K562 (cell line): Measurements from ENCODE around the gene ARFGEF2. TPM values are rescaled to one million over a fixed set of nuclear protein-coding genes. Genes with fewer than 3 reads are reported as not detected.

Source experiments
- ATF1 ChIP-seq, 2 experiments: fragments of 450-650 bp in 1 of 2; IDR thresholded peaks; 2 replicates each; pipeline ENCODE4 v1.6.1; 2016; ENCODE audit warnings: missing compliant biosample characterization in 1 of 2, missing genetic modification characterization in 1 of 2
- BDP1 ChIP-seq: IDR thresholded peaks from 3 replicates; pipeline ENCODE4 v1.6.1; 2011; ENCODE audit not compliant: insufficient read length, insufficient read depth
- ESRRA ChIP-seq: fragments of 450-650 bp; IDR thresholded peaks from 2 replicates; pipeline ENCODE4 v1.6.1; 2014; ENCODE audit warnings: low read depth, mild to moderate bottlenecking, moderate library complexity, borderline replicate concordance
- ETS2 ChIP-seq: IDR thresholded peaks from 2 replicates; pipeline ENCODE4 v1.6.1; 2016; ENCODE audit warnings: borderline replicate concordance, missing genetic modification characterization, mild to moderate bottlenecking, moderate library complexity, missing compliant biosample characterization; ENCODE audit not compliant: poor library complexity, severe bottlenecking
- FOXA1 ChIP-seq: fragments of 450-650 bp; IDR thresholded peaks from 2 replicates; pipeline ENCODE4 v1.6.1; 2016; ENCODE audit warnings: mild to moderate bottlenecking, borderline replicate concordance
- HCFC1 ChIP-seq: IDR thresholded peaks from 2 replicates; pipeline ENCODE4 v1.6.1; 2012; ENCODE audit warnings: low read depth, low read length, improper control_type of control experiment
- NFYB ChIP-seq: IDR thresholded peaks from 2 replicates; pipeline ENCODE4 v1.6.1; 2011; ENCODE audit warnings: mild to moderate bottlenecking, moderate library complexity; ENCODE audit not compliant: insufficient read length; ENCODE audit errors: extremely low read depth
- POLR2G ChIP-seq: fragments of 200-400 bp; formaldehyde crosslinking; IDR thresholded peaks from 2 replicates; pipeline ENCODE4 v1.6.1; 2017; ENCODE audit warnings: low read depth, mild to moderate bottlenecking, antibody characterized with exemption, low read length, moderate library complexity
- TEAD4 ChIP-seq, 2 experiments: sonication (generic) in 1 of 2; formaldehyde crosslinking in 1 of 2; IDR thresholded peaks; 2 replicates each; pipeline versions ENCODE4 v1.6.1 to v1.8.0; 2012 to 2022; ENCODE audit warnings: borderline replicate concordance in 1 of 2, inconsistent platforms in 1 of 2, low read length in 1 of 2, mild to moderate bottlenecking in 1 of 2, missing genetic modification reagents in 1 of 2
- ZNF165 ChIP-seq: fragments of 250-450 bp; sonication (Bioruptor Pico); IDR thresholded peaks from 2 replicates; pipeline ENCODE4 v1.4.0; 2020; ENCODE audit warnings: borderline replicate concordance
- ZNF232 ChIP-seq: sonication (generic); formaldehyde crosslinking; IDR thresholded peaks from 2 replicates; pipeline ENCODE4 v1.8.0; 2022; ENCODE audit warnings: mild to moderate bottlenecking, missing genetic modification reagents
- ZNF57 ChIP-seq: fragments of 450-650 bp; formaldehyde crosslinking; IDR thresholded peaks from 2 replicates; pipeline ENCODE4 v1.4.0; 2020; ENCODE audit warnings: mild to moderate bottlenecking, moderate library complexity
- polyA plus RNA-seq, 8 experiments: library from polyadenylated mRNA; depleted of rRNA in 4 of 8; stranded (reverse) in 5 of 8; unstranded in 3 of 8; fragments of >200 nt; fragmentation: Nextera tagmentation in 2 of 8; fragmentation: Illumina TruSeq in 1 of 8; extraction: Ambion mirVana in 2 of 8; extraction: Trizol in 1 of 8; gene quantifications; 2 replicates each; pipeline versions ENCODE4 v1.2.1 to v1.2.3, GENCODE V29; 2011 to 2014; ENCODE audit warnings: inconsistent platforms in 1 of 8, missing spikeins in 1 of 8
- total RNA-seq, 7 experiments: library from RNA; depleted of rRNA in 6 of 7; stranded (reverse); fragments of >200 nt in 6 of 7; fragmentation: Illumina TruSeq in 2 of 7; extraction: Trizol in 2 of 7; gene quantifications; 2 replicates each; pipeline versions ENCODE4 v1.2.1 to v1.2.3, GENCODE V29; 2011 to 2021; ENCODE audit warnings: low replicate concordance in 1 of 7
- TF ChIP-seq, protein P1 (sequence below): fragments of 250-450 bp; sonication (Bioruptor Pico); IDR thresholded peaks from 2 replicates; pipeline ENCODE4 v1.5.0; 2020; ENCODE audit warnings: mild to moderate bottlenecking, borderline replicate concordance
- TF ChIP-seq, protein P2 (sequence below): fragments of 250-450 bp; sonication (Bioruptor Pico); IDR thresholded peaks from 2 replicates; pipeline ENCODE4 v1.9.0; 2021; ENCODE audit warnings: mild to moderate bottlenecking, inconsistent platforms
- TF ChIP-seq, protein P3 (sequence below): fragments of 250-450 bp; sonication (Bioruptor Pico); IDR thresholded peaks from 2 replicates; pipeline ENCODE4 v1.5.0; 2021; ENCODE audit warnings: mild to moderate bottlenecking, borderline replicate concordance
- TF ChIP-seq, protein P4 (sequence below): fragments of 250-450 bp; sonication (Bioruptor Pico); IDR thresholded peaks from 2 replicates; pipeline ENCODE4 v1.4.0; 2020; ENCODE audit warnings: mild to moderate bottlenecking, moderate library complexity

Gene ARFGEF2
- total and polyA plus RNA-seq, 9 of the 15 experiments (the other 6 are each of a cell fraction or from before 2014, with no cell fraction given): 4.2 to 18.8 (median 13.7) TPM

DNA sequence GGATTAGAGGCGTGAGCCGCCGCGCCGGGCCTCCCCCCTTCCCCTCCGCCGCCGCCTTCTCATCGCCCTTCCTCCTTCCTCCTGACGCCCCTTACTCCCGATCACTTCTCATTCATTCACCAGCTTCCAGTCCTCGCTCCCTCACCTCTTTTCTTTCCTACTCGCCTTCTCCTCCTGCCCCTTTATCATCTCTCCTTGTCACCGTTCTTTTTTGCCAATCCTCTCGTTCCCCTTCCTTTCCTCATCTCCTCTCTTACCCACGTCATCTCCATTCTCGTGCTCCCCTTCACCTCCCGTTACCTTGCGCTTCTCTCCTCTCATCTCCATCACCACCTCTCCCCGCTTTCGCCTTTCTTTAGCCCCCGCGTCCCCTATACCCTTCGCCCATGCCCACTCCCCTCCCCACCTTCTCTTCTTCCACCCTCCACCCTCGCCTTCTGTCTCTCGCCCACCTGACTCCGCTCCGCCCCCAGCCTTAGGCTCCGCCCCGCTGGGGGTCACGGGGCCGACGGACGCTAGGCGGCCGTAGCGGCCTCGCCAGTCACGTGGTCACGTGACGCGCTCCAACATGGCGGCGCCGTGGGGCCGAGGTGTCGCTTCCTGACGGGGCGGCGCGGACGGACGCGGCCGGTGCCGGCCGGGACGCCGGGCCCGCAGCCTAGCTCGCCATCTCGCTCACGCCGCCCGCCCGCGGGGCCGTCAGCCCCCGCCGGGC lies at the start of gene ARFGEF2 (continued):
- TF ChIP-seq, protein P1, sequence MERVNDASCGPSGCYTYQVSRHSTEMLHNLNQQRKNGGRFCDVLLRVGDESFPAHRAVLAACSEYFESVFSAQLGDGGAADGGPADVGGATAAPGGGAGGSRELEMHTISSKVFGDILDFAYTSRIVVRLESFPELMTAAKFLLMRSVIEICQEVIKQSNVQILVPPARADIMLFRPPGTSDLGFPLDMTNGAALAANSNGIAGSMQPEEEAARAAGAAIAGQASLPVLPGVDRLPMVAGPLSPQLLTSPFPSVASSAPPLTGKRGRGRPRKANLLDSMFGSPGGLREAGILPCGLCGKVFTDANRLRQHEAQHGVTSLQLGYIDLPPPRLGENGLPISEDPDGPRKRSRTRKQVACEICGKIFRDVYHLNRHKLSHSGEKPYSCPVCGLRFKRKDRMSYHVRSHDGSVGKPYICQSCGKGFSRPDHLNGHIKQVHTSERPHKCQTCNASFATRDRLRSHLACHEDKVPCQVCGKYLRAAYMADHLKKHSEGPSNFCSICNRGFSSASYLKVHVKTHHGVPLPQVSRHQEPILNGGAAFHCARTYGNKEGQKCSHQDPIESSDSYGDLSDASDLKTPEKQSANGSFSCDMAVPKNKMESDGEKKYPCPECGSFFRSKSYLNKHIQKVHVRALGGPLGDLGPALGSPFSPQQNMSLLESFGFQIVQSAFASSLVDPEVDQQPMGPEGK (CRISPR knock-in tag): no peak
- TF ChIP-seq POLR2G (peak; percentile 98), ESRRA (no peak; the same call in 1 of the 2 replicates), BDP1 (no peak), ATF1 (CRISPR knock-in tag; IDR thresholded peaks at IDR 0.05) (peak; percentile 51; the same call in 1 of the 2 replicates), ATF1 (tag; IDR thresholded peaks at IDR 0.05) (peak; percentile 93), FOXA1 (no peak), NFYB (no peak), ZNF57 (CRISPR knock-in tag) (no peak), ZNF232 (no peak), ZNF165 (CRISPR knock-in tag) (no peak), HCFC1 (peak; percentile 76), TEAD4 (IDR thresholded peaks at IDR 0.05; ENCODE audit: low read length) (no peak), TEAD4 (CRISPR knock-in tag; IDR thresholded peaks at IDR 0.05; ENCODE audit: borderline replicate concordance) (no peak), ETS2 (tag) (no peak)
- TF ChIP-seq, protein P2, sequence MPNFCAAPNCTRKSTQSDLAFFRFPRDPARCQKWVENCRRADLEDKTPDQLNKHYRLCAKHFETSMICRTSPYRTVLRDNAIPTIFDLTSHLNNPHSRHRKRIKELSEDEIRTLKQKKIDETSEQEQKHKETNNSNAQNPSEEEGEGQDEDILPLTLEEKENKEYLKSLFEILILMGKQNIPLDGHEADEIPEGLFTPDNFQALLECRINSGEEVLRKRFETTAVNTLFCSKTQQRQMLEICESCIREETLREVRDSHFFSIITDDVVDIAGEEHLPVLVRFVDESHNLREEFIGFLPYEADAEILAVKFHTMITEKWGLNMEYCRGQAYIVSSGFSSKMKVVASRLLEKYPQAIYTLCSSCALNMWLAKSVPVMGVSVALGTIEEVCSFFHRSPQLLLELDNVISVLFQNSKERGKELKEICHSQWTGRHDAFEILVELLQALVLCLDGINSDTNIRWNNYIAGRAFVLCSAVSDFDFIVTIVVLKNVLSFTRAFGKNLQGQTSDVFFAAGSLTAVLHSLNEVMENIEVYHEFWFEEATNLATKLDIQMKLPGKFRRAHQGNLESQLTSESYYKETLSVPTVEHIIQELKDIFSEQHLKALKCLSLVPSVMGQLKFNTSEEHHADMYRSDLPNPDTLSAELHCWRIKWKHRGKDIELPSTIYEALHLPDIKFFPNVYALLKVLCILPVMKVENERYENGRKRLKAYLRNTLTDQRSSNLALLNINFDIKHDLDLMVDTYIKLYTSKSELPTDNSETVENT: peak; percentile 48
- TF ChIP-seq, protein P3, sequence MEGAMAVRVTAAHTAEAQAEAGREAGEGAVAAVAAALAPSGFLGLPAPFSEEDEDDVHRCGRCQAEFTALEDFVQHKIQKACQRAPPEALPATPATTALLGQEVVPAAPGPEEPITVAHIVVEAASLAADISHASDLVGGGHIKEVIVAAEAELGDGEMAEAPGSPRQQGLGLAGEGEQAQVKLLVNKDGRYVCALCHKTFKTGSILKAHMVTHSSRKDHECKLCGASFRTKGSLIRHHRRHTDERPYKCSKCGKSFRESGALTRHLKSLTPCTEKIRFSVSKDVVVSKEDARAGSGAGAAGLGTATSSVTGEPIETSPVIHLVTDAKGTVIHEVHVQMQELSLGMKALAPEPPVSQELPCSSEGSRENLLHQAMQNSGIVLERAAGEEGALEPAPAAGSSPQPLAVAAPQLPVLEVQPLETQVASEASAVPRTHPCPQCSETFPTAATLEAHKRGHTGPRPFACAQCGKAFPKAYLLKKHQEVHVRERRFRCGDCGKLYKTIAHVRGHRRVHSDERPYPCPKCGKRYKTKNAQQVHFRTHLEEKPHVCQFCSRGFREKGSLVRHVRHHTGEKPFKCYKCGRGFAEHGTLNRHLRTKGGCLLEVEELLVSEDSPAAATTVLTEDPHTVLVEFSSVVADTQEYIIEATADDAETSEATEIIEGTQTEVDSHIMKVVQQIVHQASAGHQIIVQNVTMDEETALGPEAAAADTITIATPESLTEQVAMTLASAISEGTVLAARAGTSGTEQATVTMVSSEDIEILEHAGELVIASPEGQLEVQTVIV (CRISPR knock-in tag): no peak; the same call in 1 of the 2 replicates
- TF ChIP-seq, protein P4, sequence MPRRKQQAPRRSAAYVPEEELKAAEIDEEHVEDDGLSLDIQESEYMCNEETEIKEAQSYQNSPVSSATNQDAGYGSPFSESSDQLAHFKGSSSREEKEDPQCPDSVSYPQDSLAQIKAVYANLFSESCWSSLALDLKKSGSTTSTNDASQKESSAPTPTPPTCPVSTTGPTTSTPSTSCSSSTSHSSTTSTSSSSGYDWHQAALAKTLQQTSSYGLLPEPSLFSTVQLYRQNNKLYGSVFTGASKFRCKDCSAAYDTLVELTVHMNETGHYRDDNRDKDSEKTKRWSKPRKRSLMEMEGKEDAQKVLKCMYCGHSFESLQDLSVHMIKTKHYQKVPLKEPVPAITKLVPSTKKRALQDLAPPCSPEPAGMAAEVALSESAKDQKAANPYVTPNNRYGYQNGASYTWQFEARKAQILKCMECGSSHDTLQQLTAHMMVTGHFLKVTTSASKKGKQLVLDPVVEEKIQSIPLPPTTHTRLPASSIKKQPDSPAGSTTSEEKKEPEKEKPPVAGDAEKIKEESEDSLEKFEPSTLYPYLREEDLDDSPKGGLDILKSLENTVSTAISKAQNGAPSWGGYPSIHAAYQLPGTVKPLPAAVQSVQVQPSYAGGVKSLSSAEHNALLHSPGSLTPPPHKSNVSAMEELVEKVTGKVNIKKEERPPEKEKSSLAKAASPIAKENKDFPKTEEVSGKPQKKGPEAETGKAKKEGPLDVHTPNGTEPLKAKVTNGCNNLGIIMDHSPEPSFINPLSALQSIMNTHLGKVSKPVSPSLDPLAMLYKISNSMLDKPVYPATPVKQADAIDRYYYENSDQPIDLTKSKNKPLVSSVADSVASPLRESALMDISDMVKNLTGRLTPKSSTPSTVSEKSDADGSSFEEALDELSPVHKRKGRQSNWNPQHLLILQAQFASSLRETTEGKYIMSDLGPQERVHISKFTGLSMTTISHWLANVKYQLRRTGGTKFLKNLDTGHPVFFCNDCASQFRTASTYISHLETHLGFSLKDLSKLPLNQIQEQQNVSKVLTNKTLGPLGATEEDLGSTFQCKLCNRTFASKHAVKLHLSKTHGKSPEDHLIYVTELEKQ (CRISPR knock-in tag): no peak
